Osteocyte (in vitro differentiated cells): ENCODE measurements around the gene CPA5. TPM values are rescaled to one million over a fixed set of nuclear protein-coding genes. Genes with fewer than 3 reads are reported as not detected.

ENCODE experiments used
- DNase-seq: peaks from one replicate; pipeline ENCODE4 v3.0.0; 2021; ENCODE audit warnings: mixed read lengths; ENCODE audit not compliant: unreplicated experiment; ENCODE audit errors: extremely low spot score
- H3K27ac Mint-ChIP-seq: one replicate; pipeline ENCODE4 v1.8.0; 2021; ENCODE audit warnings: mild to moderate bottlenecking, mixed read lengths; ENCODE audit not compliant: unreplicated experiment
- H3K27me3 Mint-ChIP-seq: one replicate; pipeline ENCODE4 v1.8.0; 2021; ENCODE audit warnings: mixed read lengths; ENCODE audit not compliant: unreplicated experiment
- H3K36me3 Mint-ChIP-seq: one replicate; pipeline ENCODE4 v1.8.0; 2021; ENCODE audit warnings: mixed read lengths; ENCODE audit not compliant: unreplicated experiment
- H3K4me1 Mint-ChIP-seq: one replicate; pipeline ENCODE4 v1.8.0; 2021; ENCODE audit warnings: mixed read lengths; ENCODE audit not compliant: unreplicated experiment
- H3K4me3 Mint-ChIP-seq: one replicate; pipeline ENCODE4 v1.8.0; 2021; ENCODE audit warnings: mild to moderate bottlenecking, moderate library complexity, mixed read lengths; ENCODE audit not compliant: unreplicated experiment
- H3K9me3 Mint-ChIP-seq: one replicate; pipeline ENCODE4 v1.8.0; 2021; ENCODE audit warnings: mixed read lengths; ENCODE audit not compliant: unreplicated experiment
- total RNA-seq: library from RNA; stranded (reverse); gene quantifications from 2 replicates; pipeline ENCODE4 v1.2.1, GENCODE V29; 2021
- TF ChIP-seq, protein P1 (sequence below): fragments of 200-600 bp; sonication (generic); IDR thresholded peaks from 2 replicates; pipeline ENCODE4 v1.5.0; 2021; ENCODE audit warnings: antibody characterized with exemption, mild to moderate bottlenecking, moderate library complexity

CPA5 gene
- total RNA-seq, 1 donor from 2014 or later: 0.51 TPM

DNA sequence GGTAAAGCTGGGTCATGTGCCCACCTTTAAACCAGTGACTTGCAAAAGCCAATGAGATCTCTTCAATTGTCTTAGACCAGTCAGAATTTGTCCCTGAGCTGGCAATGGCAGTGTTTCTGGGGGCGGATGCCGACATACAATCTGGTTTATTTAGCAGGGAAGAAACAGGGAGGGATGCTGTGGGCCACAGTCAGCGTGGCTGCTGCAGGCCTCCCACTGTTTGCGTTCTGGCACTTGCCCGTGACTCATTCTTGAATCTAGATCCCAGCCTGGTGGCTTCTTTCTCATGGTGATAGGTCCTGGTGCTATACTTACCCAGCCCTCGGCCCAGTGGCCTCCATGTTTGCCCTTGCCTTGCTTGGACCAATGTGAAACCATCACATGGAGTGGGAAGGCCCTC is 32.6 kb downstream of the CPA5 start:
- peaks cover 2% of the 10 kb centered on the region for H3K36me3 Mint-ChIP-seq
- H3K27me3 Mint-ChIP-seq: no peaks in the 10 kb centered on the region
- H3K4me3 Mint-ChIP-seq: no peak overlapping the region
- H3K9me3 Mint-ChIP-seq: peaks cover 7% of the 10 kb centered on the region
- H3K4me1 Mint-ChIP-seq: peaks cover 48% of the 10 kb centered on the region
- TF ChIP-seq, protein P1, sequence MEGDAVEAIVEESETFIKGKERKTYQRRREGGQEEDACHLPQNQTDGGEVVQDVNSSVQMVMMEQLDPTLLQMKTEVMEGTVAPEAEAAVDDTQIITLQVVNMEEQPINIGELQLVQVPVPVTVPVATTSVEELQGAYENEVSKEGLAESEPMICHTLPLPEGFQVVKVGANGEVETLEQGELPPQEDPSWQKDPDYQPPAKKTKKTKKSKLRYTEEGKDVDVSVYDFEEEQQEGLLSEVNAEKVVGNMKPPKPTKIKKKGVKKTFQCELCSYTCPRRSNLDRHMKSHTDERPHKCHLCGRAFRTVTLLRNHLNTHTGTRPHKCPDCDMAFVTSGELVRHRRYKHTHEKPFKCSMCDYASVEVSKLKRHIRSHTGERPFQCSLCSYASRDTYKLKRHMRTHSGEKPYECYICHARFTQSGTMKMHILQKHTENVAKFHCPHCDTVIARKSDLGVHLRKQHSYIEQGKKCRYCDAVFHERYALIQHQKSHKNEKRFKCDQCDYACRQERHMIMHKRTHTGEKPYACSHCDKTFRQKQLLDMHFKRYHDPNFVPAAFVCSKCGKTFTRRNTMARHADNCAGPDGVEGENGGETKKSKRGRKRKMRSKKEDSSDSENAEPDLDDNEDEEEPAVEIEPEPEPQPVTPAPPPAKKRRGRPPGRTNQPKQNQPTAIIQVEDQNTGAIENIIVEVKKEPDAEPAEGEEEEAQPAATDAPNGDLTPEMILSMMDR: no peak
- DNase-seq: no peak
- H3K27ac Mint-ChIP-seq: no peak overlapping the region

DNA sequence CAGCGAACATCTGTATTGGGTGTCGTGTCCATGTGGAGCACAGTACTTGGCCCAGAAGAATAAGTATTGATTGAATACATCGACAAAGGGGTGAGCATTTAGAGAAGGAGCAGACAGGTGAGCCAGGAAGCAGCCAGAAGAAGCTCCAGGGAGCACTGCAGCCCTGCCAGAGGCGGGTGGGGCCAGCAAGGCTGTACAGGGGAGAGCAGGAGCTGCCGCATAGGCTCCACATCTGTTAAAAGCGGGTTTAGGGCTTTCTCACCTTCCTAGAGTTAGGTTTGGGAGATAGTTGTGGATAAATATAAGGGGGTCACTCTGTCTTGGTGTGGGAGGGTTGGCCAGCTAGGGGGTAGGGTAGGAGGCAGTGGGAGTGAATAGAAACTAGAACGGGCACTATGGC is 34.4 kb downstream of the CPA5 start:
- DNase-seq: no peak
- TF ChIP-seq, protein P1: no peak
- H3K36me3 Mint-ChIP-seq: peaks cover 2% of the 10 kb centered on the region
- no peaks in the 10 kb centered on the region for H3K27me3 Mint-ChIP-seq
- H3K9me3 Mint-ChIP-seq: peaks cover 7% of the 10 kb centered on the region
- H3K4me3 Mint-ChIP-seq: no peak overlapping the region
- peak overlapping the region; percentile 18 for H3K27ac Mint-ChIP-seq
- peaks cover 30% of the 10 kb centered on the region for H3K4me1 Mint-ChIP-seq

DNA sequence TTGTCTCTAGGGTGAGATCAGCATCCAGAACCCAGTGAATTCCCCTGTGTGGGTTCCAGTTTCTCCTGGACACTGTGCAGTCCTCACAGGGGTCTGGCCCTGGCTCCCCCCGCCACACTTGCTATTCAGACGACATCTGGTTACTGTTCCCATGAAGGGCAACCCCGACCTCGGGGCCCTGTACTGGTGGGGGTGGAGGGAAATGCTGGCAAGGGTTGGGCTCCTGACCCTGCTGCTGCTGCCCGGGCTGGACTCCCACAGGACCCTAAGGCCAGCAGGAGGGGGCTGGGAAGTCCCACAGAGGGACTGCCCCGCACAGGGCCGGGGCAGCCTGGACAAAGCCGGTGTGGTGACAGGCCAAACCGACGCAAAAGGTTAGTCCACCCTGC is 34.9 kb downstream of the CPA5 start:
- Mint-ChIP-seq H3K27ac (peak overlapping the region; percentile 18), H3K4me1 (peaks cover 25% of the 10 kb centered on the region), H3K36me3 (peaks cover 2% of the 10 kb centered on the region), H3K4me3 (no peak overlapping the region), H3K27me3 (no peaks in the 10 kb centered on the region), H3K9me3 (peaks cover 7% of the 10 kb centered on the region)
- DNase-seq: no peak
- TF ChIP-seq, protein P1: no peak

DNA sequence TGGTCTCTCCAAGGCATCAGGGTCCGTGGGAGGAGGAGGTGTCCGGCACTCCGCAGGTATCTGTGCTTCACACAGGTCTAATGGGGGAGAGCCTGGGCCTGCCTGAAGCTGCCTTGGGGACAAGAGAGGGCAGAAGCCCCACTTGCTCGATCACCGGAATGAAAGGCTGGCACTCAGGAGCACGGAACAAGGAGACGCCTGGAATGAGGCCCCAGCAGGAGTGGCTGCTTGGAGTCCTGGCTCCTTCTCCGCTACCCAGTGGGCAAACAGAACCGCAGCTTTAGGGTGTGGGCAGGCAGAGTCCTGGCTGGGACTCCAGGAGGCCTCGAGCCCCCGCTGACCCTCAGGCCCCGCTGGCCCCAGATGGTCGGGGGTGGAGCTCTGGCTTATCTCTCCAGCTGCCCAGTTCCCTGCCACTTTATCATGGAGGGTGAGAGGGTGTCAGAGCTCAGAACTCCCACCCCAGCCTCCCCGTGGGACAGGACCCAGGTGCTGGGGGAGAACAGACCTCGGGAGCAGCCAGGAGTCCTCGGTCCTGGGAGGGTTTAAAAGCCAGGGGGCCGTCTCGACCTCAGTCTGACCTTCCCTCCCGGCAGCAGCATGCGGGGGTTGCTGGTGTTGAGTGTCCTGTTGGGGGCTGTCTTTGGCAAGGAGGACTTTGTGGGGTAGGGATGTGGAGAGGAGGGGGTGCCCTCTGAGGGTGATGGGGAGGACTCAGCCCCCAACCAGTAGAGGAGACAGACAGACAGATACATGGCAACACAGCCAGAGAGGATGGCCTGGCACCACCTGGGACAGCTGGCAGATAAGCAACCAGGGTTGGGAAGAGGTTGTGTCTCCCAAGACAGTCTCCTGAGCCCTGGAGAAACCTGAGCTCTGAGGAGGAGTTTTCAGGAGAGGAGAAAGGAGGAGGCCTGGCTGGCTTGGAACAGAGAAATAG is 35.6 kb downstream of the CPA5 start, which contains the start of gene CPA1:
TSS of gene CPA1 (plus strand) at position 574 of the 940 bp plus-strand sequence. CDS start at position 601, 27 bp downstream.
- TF ChIP-seq, protein P1: no peak
- peaks cover 2% of the 10 kb centered on the region for H3K36me3 Mint-ChIP-seq
- H3K4me1 Mint-ChIP-seq: peaks cover 19% of the 10 kb centered on the region
- DNase-seq: no peak
- peaks cover 7% of the 10 kb centered on the region for H3K9me3 Mint-ChIP-seq
- H3K27ac Mint-ChIP-seq: peak within 1 kb of the TSS; percentile 18
- no peaks in the 10 kb centered on the region for H3K27me3 Mint-ChIP-seq
- no peak within 1 kb of the TSS for H3K4me3 Mint-ChIP-seq

DNA sequence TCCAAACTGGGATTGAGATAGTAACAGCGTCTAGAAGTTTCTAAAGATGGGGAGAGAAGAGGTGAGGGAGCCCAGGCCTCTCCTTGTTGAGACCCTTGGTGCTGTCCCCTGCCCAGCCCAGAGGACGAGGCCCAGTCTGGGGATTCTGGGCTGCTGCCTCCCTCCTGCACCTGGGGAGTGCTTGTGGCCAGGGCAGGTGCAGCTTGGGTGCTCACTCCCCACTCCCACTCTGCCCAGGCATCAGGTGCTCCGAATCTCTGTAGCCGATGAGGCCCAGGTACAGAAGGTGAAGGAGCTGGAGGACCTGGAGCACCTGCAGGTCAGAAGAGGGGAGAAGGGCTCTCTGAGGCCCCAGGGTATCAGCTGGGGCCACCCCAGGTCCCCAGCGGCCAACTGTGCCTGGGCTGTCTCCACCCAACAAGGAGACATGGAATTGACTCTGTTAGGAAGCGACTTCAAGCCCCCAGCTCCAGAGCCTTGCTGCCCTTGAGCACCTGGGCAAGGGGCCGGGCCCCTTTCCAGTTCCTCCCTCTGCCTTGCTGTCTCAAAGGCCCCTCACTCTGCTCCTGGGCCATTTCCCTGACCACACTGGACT is 36.3 kb downstream of the CPA5 start:
- Mint-ChIP-seq H3K4me1 (peaks cover 19% of the 10 kb centered on the region), H3K9me3 (peaks cover 7% of the 10 kb centered on the region), H3K27me3 (no peaks in the 10 kb centered on the region), H3K27ac (no peak overlapping the region), H3K4me3 (no peak overlapping the region), H3K36me3 (peaks cover 2% of the 10 kb centered on the region)
- TF ChIP-seq, protein P1: no peak
- no peak for DNase-seq
